B cell (primary cell): ENCODE measurements around the gene PCDHGA9. TPM values are rescaled to one million over a fixed set of nuclear protein-coding genes. Genes with fewer than 3 reads are reported as not detected.
A peak's percentile ranks its signal among the peaks of the same experiment; 100 is the strongest.
"Not testable (repeated sequence)": the region's sequence is repeated elsewhere in the genome, so short reads cannot be mapped to it uniquely, and the experiment has no call there.

Experiments
- ATAC-seq: fragments of 200-7000 bp; cut with Tn5 transposase; one replicate; pipeline ENCODE4 v1.10.0; 2021; ENCODE audit warnings: low read depth, mild to moderate bottlenecking, moderate number of reproducible peaks, moderate library complexity
- CTCF ChIA-PET: fragments of 350-600 bp; sonication (Branson Sonifier 250); formaldehyde crosslinking; loops from one replicate; lab custom pipeline; 2021; ENCODE audit warnings: antibody characterized with exemption, inconsistent platforms; lab: Charles Lee
- POLR2A ChIA-PET: fragments of 350-600 bp; sonication (Branson Sonifier 250); formaldehyde crosslinking; loops from one replicate; lab custom pipeline; 2021; ENCODE audit warnings: antibody characterized with exemption; lab: Charles Lee
- DNase-seq: peaks from one replicate; pipeline ENCODE4 v3.0.0; 2013
- H2AFZ ChIP-seq: 2 replicates; pipeline ENCODE4 v1.6.1; 2012; ENCODE audit warnings: mild to moderate bottlenecking, low read depth, low read length; ENCODE audit not compliant: insufficient read depth, poor library complexity, severe bottlenecking
- H3K27ac ChIP-seq, 2 donors: 1 replicate in 1 of 2; 2 replicates in 1 of 2; pipeline ENCODE4 v1.5.1; 2012 to 2013; ENCODE audit warnings: low read length in 2 of 2, mild to moderate bottlenecking in 2 of 2, moderate library complexity in 1 of 2
- H3K27me3 ChIP-seq, 4 experiments: fragments of 200-600 bp in 1 of 4; sonication (generic) in 1 of 4; replicated peaks in 1 of 4; 1 replicate in 2 of 4; 2 replicates in 2 of 4; pipeline versions ENCODE4 v1.6.1 to v1.7.0; 2013 to 2016; ENCODE audit warnings: low read length in 3 of 4, mild to moderate bottlenecking in 2 of 4, mixed read lengths in 1 of 4, moderate library complexity in 1 of 4; ENCODE audit not compliant: insufficient read depth in 4 of 4, control insufficient read depth in 3 of 4; ENCODE audit errors: control extremely low read depth in 1 of 4
- H3K36me3 ChIP-seq, 2 experiments: replicated peaks in 1 of 2; 1 replicate in 1 of 2; 2 replicates in 1 of 2; pipeline versions ENCODE4 v1.6.1 to v1.7.1; 2013; ENCODE audit warnings: low read length in 1 of 2; ENCODE audit not compliant: insufficient read depth in 2 of 2, control insufficient read depth in 1 of 2; ENCODE audit errors: control extremely low read depth in 1 of 2, extremely low read depth in 1 of 2
- H3K4me1 ChIP-seq, 2 donors: fragments of 200-600 bp in 1 of 2; sonication (generic) in 1 of 2; 1 replicate in 1 of 2; 2 replicates in 1 of 2; pipeline versions ENCODE4 v1.5.1 to v1.6.1; 2013 to 2017; ENCODE audit warnings: low read length in 2 of 2; ENCODE audit not compliant: control insufficient read depth in 2 of 2, insufficient read depth in 2 of 2
- H3K4me2 ChIP-seq: replicated peaks from 2 replicates; pipeline ENCODE3; 2012; ENCODE audit warnings: mild to moderate bottlenecking, low read depth, low read length; ENCODE audit not compliant: poor library complexity, severe bottlenecking
- H3K4me3 ChIP-seq, 5 experiments: fragments of 200-600 bp in 1 of 5; sonication (generic) in 1 of 5; 1 replicate in 3 of 5; 2 replicates in 2 of 5; pipeline versions ENCODE4 v1.5.1 to v1.7.0; 2011 to 2016; ENCODE audit warnings: low read length in 4 of 5, mild to moderate bottlenecking in 4 of 5, low read depth in 2 of 5, control low read depth in 1 of 5, moderate library complexity in 1 of 5; ENCODE audit not compliant: insufficient read depth in 1 of 5; ENCODE audit errors: control extremely low read depth in 1 of 5, extremely low read depth in 1 of 5
- H3K79me2 ChIP-seq: fragments of 200-600 bp; sonication (generic); one replicate; pipeline ENCODE4 v1.6.0; 2016; ENCODE audit warnings: low read length; ENCODE audit not compliant: control insufficient read depth, insufficient read depth
- H3K9ac ChIP-seq: fragments of 200-600 bp; sonication (generic); 2 replicates; pipeline ENCODE4 v1.6.1; 2017; ENCODE audit warnings: mild to moderate bottlenecking, low read length, moderate library complexity
- H3K9me3 ChIP-seq, 3 donors: one replicate each; pipeline versions ENCODE4 v1.6.1 to v1.7.1; 2013; ENCODE audit warnings: low read length in 2 of 3; ENCODE audit not compliant: control insufficient read depth in 2 of 3, insufficient read depth in 1 of 3; ENCODE audit errors: control extremely low read depth in 1 of 3
- H4K20me1 ChIP-seq: 2 replicates; pipeline ENCODE4 v1.6.0; 2012; ENCODE audit warnings: mild to moderate bottlenecking, low read length; ENCODE audit not compliant: insufficient read depth, control insufficient read depth, poor library complexity, severe bottlenecking
- H3K27ac Mint-ChIP-seq: one replicate; pipeline ENCODE4 v1.8.0; 2021; ENCODE audit warnings: mixed read lengths
- H3K27me3 Mint-ChIP-seq: one replicate; pipeline ENCODE4 v1.8.0; 2021; ENCODE audit warnings: mixed read lengths
- H3K4me1 Mint-ChIP-seq: one replicate; pipeline ENCODE4 v1.8.0; 2021; ENCODE audit warnings: mixed read lengths
- H3K4me3 Mint-ChIP-seq: one replicate; pipeline ENCODE4 v1.8.0; 2021; ENCODE audit warnings: mixed read lengths
- H3K9me3 Mint-ChIP-seq: one replicate; pipeline ENCODE4 v1.8.0; 2022; ENCODE audit warnings: mixed read lengths; ENCODE audit not compliant: insufficient read depth
- CTCF ChIP-seq: fragments of 200-600 bp; IDR thresholded peaks from one replicate; pipeline ENCODE4 v1.8.0; 2022; ENCODE audit warnings: antibody characterized with exemption, mild to moderate bottlenecking
- WGBS: methylation state at CpG from one replicate; pipeline ENCODE4 v1.1.5; 2013; ENCODE audit warnings: missing lambda C conversion rate; ENCODE audit not compliant: insufficient coverage; 5-methylcytosine and 5-hydroxymethylcytosine counted together
- intact Hi-C: fragments of 100-400 bp; cut with micrococcal nuclease; formaldehyde crosslinking; loops from one replicate; pipeline ENCODE4 v1.10.0; 2022
- polyA plus RNA-seq: library from polyadenylated mRNA; depleted of rRNA; stranded (reverse); fragments of >200 nt; gene quantifications from 2 replicates; pipeline ENCODE4 v1.2.3, GENCODE V29; 2012
- total RNA-seq, 2 donors: library from RNA; stranded (reverse); fragments of 120-200 nt in 1 of 2; gene quantifications; 1 replicate in 1 of 2; 2 replicates in 1 of 2; pipeline versions ENCODE4 v1.2.3 to v1.2.4, GENCODE V29; 2013 to 2022

Gene PCDHGA9
- total and polyA plus RNA-seq, 2 donors (not counting 1 experiment from before 2014, with no cell fraction given) = 0.19 to 2.5 TPM

- H3K4me2 ChIP-seq, H3K79me2 ChIP-seq, POLR2A ChIA-PET, H3K4me3 Mint-ChIP-seq, H4K20me1 ChIP-seq, ATAC-seq, H3K27ac Mint-ChIP-seq, DNase-seq, H3K4me1 Mint-ChIP-seq, H3K4me3 ChIP-seq, H3K9ac ChIP-seq, H3K4me1 ChIP-seq, intact Hi-C loops, H3K27ac ChIP-seq, H3K36me3 ChIP-seq, H2AFZ ChIP-seq: not testable (repeated sequence)
- CTCF ChIA-PET = interaction anchor here (1.5 kb wide), 1 partner anchor 169 kb away, joined by 5 read pairs; no protein-coding TSS in a partner anchor
- WGBS = 49% methylated on average over 22 of the region's 53 CpGs
- peaks cover 0 to 54% (median 37%) of the 10 kb centered on the region in 3 donors for H3K9me3 ChIP-seq
- peaks cover 0 to 62% (median 38%) of the 10 kb centered on the region in 4 experiments for H3K27me3 ChIP-seq
- Mint-ChIP-seq H3K27me3 (peaks cover 56% of the 10 kb centered on the region), H3K9me3 (peaks cover 13% of the 10 kb centered on the region)
Observed at GRCh38 chr5:141394401-141395187, 8.0 kb upstream of the PCDHGA9 start.

- POLR2A ChIA-PET, H4K20me1 ChIP-seq, H3K27ac ChIP-seq, intact Hi-C loops, H3K79me2 ChIP-seq, H3K4me2 ChIP-seq, H3K36me3 ChIP-seq, H3K4me1 Mint-ChIP-seq, H3K4me1 ChIP-seq, H3K27ac Mint-ChIP-seq, H3K9ac ChIP-seq, H2AFZ ChIP-seq: not testable (repeated sequence)
- CTCF ChIA-PET = interaction anchor here (0.6 to 1.8 kb wide), 6 partner anchors 16 to 1201 kb away, joined by 3 to 7 read pairs (median 4); partner anchors contain the start of gene PCDHGA12
- ATAC-seq = peak; percentile 87
- Histone ChIP-seq H3K27me3 (peaks cover 0 to 52% (median 35%) of the 10 kb centered on the region in 4 experiments), H3K9me3 (peaks cover 0 to 52% (median 29%) of the 10 kb centered on the region in 3 donors), H3K4me3 (peak within 1 kb of the TSS in 1 of 5 experiments; percentile 36)
- Mint-ChIP-seq H3K9me3 (peaks cover 15% of the 10 kb centered on the region), H3K4me3 (peak within 1 kb of the TSS; percentile 73), H3K27me3 (peaks cover 49% of the 10 kb centered on the region)
- TF ChIP-seq CTCF = peak; percentile 35
- DNase-seq = peak; percentile 43
- 16% methylated on average over 15 of the region's 43 CpGs for WGBS
Observed at GRCh38 chr5:141397756-141398551, 4.6 kb upstream of the PCDHGA9 start, which contains the start of gene PCDHGB5. Gene PCDHGB5 (plus strand): TSS chr5:141397947. CDS start chr5:141398128, 181 bp downstream.
